ENCODE measurements around the gene NUP50. TPM values are rescaled to one million over a fixed set of nuclear protein-coding genes. Genes with fewer than 3 reads are reported as not detected.

The NUP50 gene
- total RNA-seq, 2 donors from 2014 or later = 71.9 to 111 TPM

- Histone ChIP-seq H3K36me3 (peaks cover 17% of the 10 kb centered on the region), H3K4me1 (no peaks in the 10 kb centered on the region), H3K4me3 (no peak overlapping the region), H3K9me3 (no peaks in the 10 kb centered on the region), H3K9ac (ENCODE audit: low read depth in 2 of 2, low read length in 2 of 2) (no peak overlapping the region), H3K27ac (no peak overlapping the region), H3K27me3 (no peaks in the 10 kb centered on the region)
- TF ChIP-seq CTCF (IDR thresholded peaks at IDR 0.05) = no peak
- intact Hi-C loops (cut with DNase I) = no loop called here
- no peak for DNase-seq
These were observed 8.1 kb downstream of the NUP50 start for GRCh38 chr22:45171830-45172229.

- no peak overlapping the region for H3K4me3 ChIP-seq
- peaks cover 15% of the 10 kb centered on the region for H3K36me3 ChIP-seq
- no peaks in the 10 kb centered on the region for H3K9me3 ChIP-seq
- intact Hi-C loops (cut with DNase I) = no loop called here
- no peak overlapping the region for H3K9ac ChIP-seq (ENCODE audit: low read depth in 2 of 2, low read length in 2 of 2)
- no peak for DNase-seq
- no peaks in the 10 kb centered on the region for H3K27me3 ChIP-seq
- no peak for TF ChIP-seq CTCF (IDR thresholded peaks at IDR 0.05)
- H3K27ac ChIP-seq = no peak overlapping the region
- no peaks in the 10 kb centered on the region for H3K4me1 ChIP-seq
These were observed 9.3 kb downstream of the NUP50 start for GRCh38 chr22:45172881-45173585.

GRCh38 chr22:45179276-45180049 lies 15.7 kb downstream of the NUP50 start:
- Histone ChIP-seq H3K4me1 (no peaks in the 10 kb centered on the region), H3K27me3 (no peaks in the 10 kb centered on the region), H3K36me3 (peaks cover 3% of the 10 kb centered on the region), H3K9me3 (no peaks in the 10 kb centered on the region), H3K27ac (no peak overlapping the region), H3K4me3 (no peak overlapping the region), H3K9ac (ENCODE audit: low read depth in 2 of 2, low read length in 2 of 2) (no peak overlapping the region)
- no peak for TF ChIP-seq CTCF (IDR thresholded peaks at IDR 0.05)
- DNase-seq = no peak
- intact Hi-C loops (cut with DNase I) = no loop called here

GRCh38 chr22:45180146-45180679 lies 16.5 kb downstream of the NUP50 start:
- no peak for DNase-seq
- no peak overlapping the region for H3K4me3 ChIP-seq
- H3K27me3 ChIP-seq = no peaks in the 10 kb centered on the region
- H3K9me3 ChIP-seq = no peaks in the 10 kb centered on the region
- H3K36me3 ChIP-seq = peaks cover 3% of the 10 kb centered on the region
- no peaks in the 10 kb centered on the region for H3K4me1 ChIP-seq
- no peak overlapping the region for H3K27ac ChIP-seq
- no peak for TF ChIP-seq CTCF (IDR thresholded peaks at IDR 0.05)
- H3K9ac ChIP-seq (ENCODE audit: low read depth in 2 of 2, low read length in 2 of 2) = no peak overlapping the region
- intact Hi-C loops (cut with DNase I) = no loop called here

- no peak overlapping the region for H3K9ac ChIP-seq (ENCODE audit: low read depth in 2 of 2, low read length in 2 of 2)
- no peak overlapping the region for H3K27ac ChIP-seq
- intact Hi-C loops (cut with DNase I) = no loop called here
- no peak for DNase-seq
- no peak for TF ChIP-seq CTCF (IDR thresholded peaks at IDR 0.05)
- H3K36me3 ChIP-seq = peaks cover 3% of the 10 kb centered on the region
- no peaks in the 10 kb centered on the region for H3K9me3 ChIP-seq
- H3K4me1 ChIP-seq = no peaks in the 10 kb centered on the region
- no peaks in the 10 kb centered on the region for H3K27me3 ChIP-seq
- no peak overlapping the region for H3K4me3 ChIP-seq
These were observed 17.5 kb downstream of the NUP50 start for GRCh38 chr22:45181240-45181639.
